ENCODE data around the gene SCYL3.

DNA sequence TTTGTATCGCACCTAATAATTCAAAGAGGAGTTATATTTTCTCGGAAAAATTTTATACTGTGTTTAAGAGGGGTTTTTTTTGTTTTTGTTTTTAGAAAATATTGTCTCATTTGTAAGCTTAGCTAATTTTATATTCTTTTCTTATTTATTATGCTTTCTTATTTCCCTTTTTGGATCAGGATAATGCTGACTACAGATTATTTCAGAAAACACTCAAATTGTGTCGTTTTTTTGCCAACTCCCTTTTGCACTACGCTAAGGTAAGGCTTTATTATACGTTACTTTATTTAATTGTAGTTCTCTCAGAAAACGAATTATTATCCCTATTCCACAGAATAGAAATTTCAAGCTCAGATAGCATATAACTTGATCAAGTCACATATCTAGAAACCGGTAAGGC lies 72.2 kb downstream of the SCYL3 start:
- TF ChIP-seq, protein P1, sequence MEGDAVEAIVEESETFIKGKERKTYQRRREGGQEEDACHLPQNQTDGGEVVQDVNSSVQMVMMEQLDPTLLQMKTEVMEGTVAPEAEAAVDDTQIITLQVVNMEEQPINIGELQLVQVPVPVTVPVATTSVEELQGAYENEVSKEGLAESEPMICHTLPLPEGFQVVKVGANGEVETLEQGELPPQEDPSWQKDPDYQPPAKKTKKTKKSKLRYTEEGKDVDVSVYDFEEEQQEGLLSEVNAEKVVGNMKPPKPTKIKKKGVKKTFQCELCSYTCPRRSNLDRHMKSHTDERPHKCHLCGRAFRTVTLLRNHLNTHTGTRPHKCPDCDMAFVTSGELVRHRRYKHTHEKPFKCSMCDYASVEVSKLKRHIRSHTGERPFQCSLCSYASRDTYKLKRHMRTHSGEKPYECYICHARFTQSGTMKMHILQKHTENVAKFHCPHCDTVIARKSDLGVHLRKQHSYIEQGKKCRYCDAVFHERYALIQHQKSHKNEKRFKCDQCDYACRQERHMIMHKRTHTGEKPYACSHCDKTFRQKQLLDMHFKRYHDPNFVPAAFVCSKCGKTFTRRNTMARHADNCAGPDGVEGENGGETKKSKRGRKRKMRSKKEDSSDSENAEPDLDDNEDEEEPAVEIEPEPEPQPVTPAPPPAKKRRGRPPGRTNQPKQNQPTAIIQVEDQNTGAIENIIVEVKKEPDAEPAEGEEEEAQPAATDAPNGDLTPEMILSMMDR (IDR thresholded peaks at IDR 0.05) = no peak
- no peak for TF ChIP-seq POLR2A (IDR thresholded peaks at IDR 0.05)
- TF ChIP-seq POLR2AphosphoS5 (IDR thresholded peaks at IDR 0.05) = no peak
